K562 (cell line): ENCODE measurements around the gene ANK3. TPM values are rescaled to one million over a fixed set of nuclear protein-coding genes. Genes with fewer than 3 reads are reported as not detected.

Source experiments
- ATAC-seq: fragments of 200-7000 bp; cut with Tn5 transposase; 3 replicates; pipeline ENCODE4 v1.9.1; 2020; ENCODE audit warnings: moderate library complexity
- BruUV-seq: library from RNA; stranded (reverse); fragments of 400-500 nt; replicated peaks from 2 replicates; lab custom pipeline; 2021; lab: Mats Ljungman, UMichigan
- CTCF ChIA-PET: fragments of 300-600 bp; formaldehyde crosslinking; extraction: SDS; loops from one replicate; lab custom pipeline; 2021; ENCODE audit warnings: low intra/inter-chr PET ratio; lab: Yijun Ruan, JAX
- POLR2A ChIA-PET: fragments of 300-600, 350-650 bp; sonication (Branson Sonifier 250); formaldehyde crosslinking; extraction: SDS; loops from one replicate; lab custom pipeline; 2021; ENCODE audit warnings: antibody characterized with exemption, inconsistent platforms; lab: Yijun Ruan, JAX
- DNase-seq, 4 experiments: peaks; one replicate each; pipeline versions ENCODE4 v3.0.0 to v3.0.0-alpha.2; 2011 to 2018; ENCODE audit warnings: low spot score in 3 of 4, mixed read lengths in 3 of 4; ENCODE audit errors: extremely low read depth in 1 of 4
- FAIRE-seq: peaks from 2 replicates; lab custom pipeline; 2011; peaks lifted over from hg19 to GRCh38; lab: Jason Lieb, UNC
- H2AFZ ChIP-seq: 2 replicates; pipeline ENCODE4 v1.6.0; 2011; ENCODE audit warnings: low read depth, low read length, control low read depth, inconsistent platforms
- H3K27ac ChIP-seq: fragments of 200-600 bp; 3 replicates; pipeline ENCODE4 v1.8.0; 2011; ENCODE audit warnings: low read depth, mild to moderate bottlenecking, control low read depth, inconsistent platforms, low read length, moderate library complexity, mixed read lengths; ENCODE audit errors: extremely low read depth
- H3K27me3 ChIP-seq, 2 experiments: fragments of 300-600 bp in 1 of 2; 2 replicates in 1 of 2; 3 replicates in 1 of 2; pipeline versions ENCODE4 v1.6.0 to v1.8.0; 2011; ENCODE audit warnings: inconsistent platforms in 2 of 2, low read length in 2 of 2, mild to moderate bottlenecking in 1 of 2, mixed read lengths in 1 of 2, moderate library complexity in 1 of 2; ENCODE audit not compliant: control insufficient read depth in 2 of 2, insufficient read depth in 2 of 2
- H3K36me3 ChIP-seq: fragments of 300-600 bp; 3 replicates; pipeline ENCODE4 v1.8.0; 2011; ENCODE audit warnings: mild to moderate bottlenecking, low read length, inconsistent platforms; ENCODE audit not compliant: control insufficient read depth, insufficient read depth
- H3K4me1 ChIP-seq, 2 experiments: fragments of 200-600 bp in 1 of 2; replicated peaks in 1 of 2; 2 replicates in 1 of 2; 3 replicates in 1 of 2; pipeline versions ENCODE4 v1.5.1 to v1.8.0; 2011; ENCODE audit warnings: inconsistent platforms in 2 of 2, low read length in 2 of 2, mild to moderate bottlenecking in 1 of 2, mixed read lengths in 1 of 2, moderate library complexity in 1 of 2; ENCODE audit not compliant: control insufficient read depth in 2 of 2, insufficient read depth in 2 of 2
- H3K4me2 ChIP-seq: 2 replicates; pipeline ENCODE4 v1.6.1; 2011; ENCODE audit warnings: low read length, control low read depth, inconsistent platforms, mixed read lengths; ENCODE audit not compliant: insufficient read depth
- H3K4me3 ChIP-seq: fragments of 200-600 bp; sonication (generic), shearing (Covaris generic); 2 replicates; pipeline ENCODE4 v1.5.1; 2016; ENCODE audit warnings: control low read depth, inconsistent platforms
- H3K79me2 ChIP-seq: fragments of 200-600 bp; 3 replicates; pipeline ENCODE4 v1.8.0; 2011; ENCODE audit warnings: low read length, inconsistent platforms; ENCODE audit not compliant: control insufficient read depth, insufficient read depth
- H3K9ac ChIP-seq, 2 experiments: 2 replicates each; pipeline versions ENCODE4 v1.6.0 to v1.6.1; 2011; ENCODE audit warnings: low read depth in 2 of 2, low read length in 2 of 2, control low read depth in 1 of 2, inconsistent platforms in 1 of 2, mild to moderate bottlenecking in 1 of 2, mixed read lengths in 1 of 2; ENCODE audit not compliant: insufficient read depth in 1 of 2
- H3K9me1 ChIP-seq: one replicate; pipeline ENCODE4 v1.6.0; 2011; ENCODE audit warnings: inconsistent platforms, mild to moderate bottlenecking, low read length, moderate library complexity; ENCODE audit not compliant: control insufficient read depth, insufficient read depth
- H3K9me3 ChIP-seq: replicated peaks from 2 replicates; pipeline ENCODE4 v1.5.1; 2011; ENCODE audit warnings: low read depth, low read length, inconsistent platforms; ENCODE audit not compliant: control insufficient read depth, insufficient read depth
- H4K20me1 ChIP-seq: replicated peaks from 2 replicates; pipeline ENCODE4 v1.6.1; 2011; ENCODE audit warnings: low read length, inconsistent platforms, mixed read lengths; ENCODE audit not compliant: control insufficient read depth, insufficient read depth
- EP400 ChIP-seq: fragments of 450-650 bp; IDR thresholded peaks from 2 replicates; pipeline ENCODE4 v1.6.1; 2017; ENCODE audit warnings: antibody characterized with exemption, mild to moderate bottlenecking, moderate library complexity
- HMG20B ChIP-seq: fragments of 250-450 bp; sonication (Bioruptor Pico); IDR thresholded peaks from 2 replicates; pipeline ENCODE4 v1.5.0; 2021; ENCODE audit warnings: mild to moderate bottlenecking
- SNRNP70 ChIP-seq: fragments of 200-400 bp; formaldehyde crosslinking; optimal IDR thresholded peaks from 2 replicates; pipeline ENCODE3; 2017; ENCODE audit warnings: low read depth, low read length
- ZNF274 ChIP-seq: IDR thresholded peaks from 2 replicates; pipeline ENCODE4 v1.6.1; 2011; ENCODE audit warnings: low read depth, mild to moderate bottlenecking, low read length, moderate library complexity, borderline replicate concordance
- WGBS: fragments of 100-300 bp; shearing (Covaris generic); methylation state at CpG from one replicate; pipeline ENCODE4 v1.1.6; 2016; ENCODE audit warnings: low coverage, mixed read lengths; ENCODE audit not compliant: insufficient coverage; ENCODE audit errors: missing lambda C conversion rate; 5-methylcytosine and 5-hydroxymethylcytosine counted together
- in situ Hi-C: fragments of 300-500 bp; cut with MboI; formaldehyde crosslinking; loops from 4 replicates; pipeline ENCODE4 v1.15.0; 2018; ENCODE audit warnings: inconsistent platforms, mixed read lengths
- intact Hi-C: fragments of 100-400 bp; cut with micrococcal nuclease; formaldehyde crosslinking; loops from 2 replicates; pipeline ENCODE4 v1.14.2; 2022
- polyA plus RNA-seq, 8 experiments: library from polyadenylated mRNA; depleted of rRNA in 4 of 8; stranded (reverse) in 5 of 8; unstranded in 3 of 8; fragments of >200 nt; fragmentation: Nextera tagmentation in 2 of 8; fragmentation: Illumina TruSeq in 1 of 8; extraction: Ambion mirVana in 2 of 8; extraction: Trizol in 1 of 8; gene quantifications; 2 replicates each; pipeline versions ENCODE4 v1.2.1 to v1.2.3, GENCODE V29; 2011 to 2014; ENCODE audit warnings: inconsistent platforms in 1 of 8, missing spikeins in 1 of 8
- total RNA-seq, 7 experiments: library from RNA; depleted of rRNA in 6 of 7; stranded (reverse); fragments of >200 nt in 6 of 7; fragmentation: Illumina TruSeq in 2 of 7; extraction: Trizol in 2 of 7; gene quantifications; 2 replicates each; pipeline versions ENCODE4 v1.2.1 to v1.2.3, GENCODE V29; 2011 to 2021; ENCODE audit warnings: low replicate concordance in 1 of 7
- TF ChIP-seq, protein P1 (sequence below): fragments of 250-450 bp; sonication (Bioruptor Pico); IDR thresholded peaks from 2 replicates; pipeline ENCODE4 v1.9.0; 2021; ENCODE audit warnings: mild to moderate bottlenecking, inconsistent platforms

The ANK3 gene
- total and polyA plus RNA-seq, 9 of the 15 experiments (the other 6 are each of a cell fraction or from before 2014, with no cell fraction given): 10.0 to 32.3 (median 17.9) TPM

DNA sequence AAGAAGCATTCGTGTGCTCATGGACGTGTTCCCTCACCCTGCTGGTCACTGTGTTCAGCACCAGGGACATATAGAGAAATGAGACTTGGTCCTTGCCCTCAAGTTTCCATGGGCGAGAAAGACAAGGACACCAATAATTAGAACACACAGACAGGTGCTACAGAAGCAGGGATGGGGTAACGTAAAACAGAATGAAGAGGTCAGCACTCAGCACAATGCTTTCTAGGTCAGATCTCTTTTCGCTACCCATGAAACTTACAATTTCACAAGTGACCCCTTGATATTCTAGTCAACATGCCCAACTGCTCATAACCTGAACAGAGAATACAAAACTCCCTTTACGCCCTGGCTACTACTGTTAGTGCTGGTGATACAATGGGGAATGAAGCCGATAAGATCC lies 6.0 kb upstream of the ANK3 start:
- POLR2A ChIA-PET: no interaction called here
- Histone ChIP-seq H3K79me2 (no peaks in the 10 kb centered on the region), H3K4me3 (no peak overlapping the region), H3K4me2 (no peak overlapping the region), H3K9me3 (no peaks in the 10 kb centered on the region), H3K9me1 (no peaks in the 10 kb centered on the region), H3K36me3 (no peaks in the 10 kb centered on the region), H3K27ac (no peak overlapping the region), H3K9ac (no peak overlapping the region), H3K27me3 (0 out of 5 replicates have a peak, but pooled peaks cover 0 to 2% of the 10 kb centered on the region in 2 experiments), H4K20me1 (no peaks in the 10 kb centered on the region), H3K4me1 (no peaks in the 10 kb centered on the region), H2AFZ (no peak overlapping the region)
- ATAC-seq (no peak), DNase-seq (no peak), FAIRE-seq (no peak)
- 25% methylated on average over 7 of the region's 7 CpGs for WGBS
- intact Hi-C loops (no loop called here), in situ Hi-C loops (no loop called here)
- no TSS peak for BruUV-seq
- CTCF ChIA-PET: no interaction called here
- TF ChIP-seq HMG20B (no peak), ZNF274 (no peak), SNRNP70 (no peak)
- TF ChIP-seq, all 486 proteins: peak for 0

DNA sequence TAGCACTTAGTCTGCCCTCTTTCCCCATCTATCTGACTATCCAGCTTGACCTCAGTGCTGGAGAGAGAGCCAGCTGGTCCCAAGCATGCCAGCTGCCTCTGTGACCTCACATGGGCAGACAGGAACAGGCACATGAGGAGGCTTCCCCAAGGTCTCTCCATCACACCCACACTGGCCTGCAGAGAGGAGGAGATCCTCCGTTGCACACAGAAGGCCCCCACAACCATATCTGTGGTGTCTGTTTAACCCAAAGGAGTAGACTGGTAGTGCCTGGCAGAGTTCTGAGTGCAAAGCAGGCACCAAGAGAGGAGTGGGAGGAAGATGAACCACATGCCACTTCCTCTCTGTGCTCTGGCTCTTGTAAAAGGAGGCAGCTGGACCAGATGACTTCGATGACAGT lies 4.8 kb upstream of the ANK3 start:
- WGBS: 0% methylated on average over 2 of the region's 2 CpGs
- Histone ChIP-seq H3K9me3 (no peaks in the 10 kb centered on the region), H3K4me2 (no peak overlapping the region)
- TF ChIP-seq, protein P1, sequence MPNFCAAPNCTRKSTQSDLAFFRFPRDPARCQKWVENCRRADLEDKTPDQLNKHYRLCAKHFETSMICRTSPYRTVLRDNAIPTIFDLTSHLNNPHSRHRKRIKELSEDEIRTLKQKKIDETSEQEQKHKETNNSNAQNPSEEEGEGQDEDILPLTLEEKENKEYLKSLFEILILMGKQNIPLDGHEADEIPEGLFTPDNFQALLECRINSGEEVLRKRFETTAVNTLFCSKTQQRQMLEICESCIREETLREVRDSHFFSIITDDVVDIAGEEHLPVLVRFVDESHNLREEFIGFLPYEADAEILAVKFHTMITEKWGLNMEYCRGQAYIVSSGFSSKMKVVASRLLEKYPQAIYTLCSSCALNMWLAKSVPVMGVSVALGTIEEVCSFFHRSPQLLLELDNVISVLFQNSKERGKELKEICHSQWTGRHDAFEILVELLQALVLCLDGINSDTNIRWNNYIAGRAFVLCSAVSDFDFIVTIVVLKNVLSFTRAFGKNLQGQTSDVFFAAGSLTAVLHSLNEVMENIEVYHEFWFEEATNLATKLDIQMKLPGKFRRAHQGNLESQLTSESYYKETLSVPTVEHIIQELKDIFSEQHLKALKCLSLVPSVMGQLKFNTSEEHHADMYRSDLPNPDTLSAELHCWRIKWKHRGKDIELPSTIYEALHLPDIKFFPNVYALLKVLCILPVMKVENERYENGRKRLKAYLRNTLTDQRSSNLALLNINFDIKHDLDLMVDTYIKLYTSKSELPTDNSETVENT (CRISPR knock-in tag): 0 out of 2 replicates have a peak, but pooled peaks have one; percentile 18
- TF ChIP-seq EP400: no peak
- TF ChIP-seq, all 486 proteins: peak for 1
- no peaks in the 10 kb centered on the region for H3K9me1 ChIP-seq
- no peaks in the 10 kb centered on the region for H3K4me1 ChIP-seq
- no peak for FAIRE-seq
- H2AFZ ChIP-seq: no peak overlapping the region
- intact Hi-C loops: no loop called here
- no peaks in the 10 kb centered on the region for H4K20me1 ChIP-seq
- no peak overlapping the region for H3K27ac ChIP-seq
- H3K79me2 ChIP-seq: no peaks in the 10 kb centered on the region
- H3K36me3 ChIP-seq: no peaks in the 10 kb centered on the region
- BruUV-seq: no TSS peak
- peaks cover 0 to 2% of the 10 kb centered on the region in 2 experiments; a peak in 1 of 5 replicates for H3K27me3 ChIP-seq
- ChIA-PET POLR2A (interaction anchor here (0.9 kb wide), 1 partner anchor 16 kb away, joined by 4 read pairs; no protein-coding TSS in a partner anchor), CTCF (no interaction called here)
- in situ Hi-C loops: no loop called here
- ATAC-seq: no peak
- no peak overlapping the region for H3K4me3 ChIP-seq
- H3K9ac ChIP-seq: no peak overlapping the region
- no peak for DNase-seq
